HG03469 (cell line): Measurements from ENCODE around the gene RCSD1.
"Not testable (repeated sequence)": the region's sequence is repeated elsewhere in the genome, so short reads cannot be mapped to it uniquely, and the experiment has no call there.

Source experiments
- ATAC-seq: cut with Tn5 transposase; IDR thresholded peaks from one replicate; pipeline ENCODE4 v1.9.1; 2021; ENCODE audit warnings: mild to moderate bottlenecking, moderate library complexity, moderate number of reproducible peaks; ENCODE audit not compliant: unreplicated experiment

RCSD1 gene

DNA sequence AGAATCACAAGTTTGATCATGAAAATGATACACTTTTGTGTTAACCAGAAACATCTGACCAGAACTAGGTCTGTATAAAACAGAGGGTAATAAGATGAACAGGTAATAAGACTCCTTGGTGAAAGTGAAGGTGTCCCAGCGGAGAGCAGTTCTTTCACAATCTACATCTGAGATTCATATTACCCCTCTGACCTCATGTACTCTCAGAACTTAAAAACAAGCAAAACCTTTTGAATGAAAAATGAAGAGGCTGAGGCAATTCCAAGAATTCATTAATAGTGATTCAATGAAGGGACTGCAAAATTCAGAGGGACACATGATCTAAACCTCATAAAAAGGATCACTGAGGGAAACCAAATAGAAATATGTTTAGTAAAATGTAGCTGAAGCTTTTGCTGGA is 80.8 kb downstream of the RCSD1 start:
- no peak for ATAC-seq

DNA sequence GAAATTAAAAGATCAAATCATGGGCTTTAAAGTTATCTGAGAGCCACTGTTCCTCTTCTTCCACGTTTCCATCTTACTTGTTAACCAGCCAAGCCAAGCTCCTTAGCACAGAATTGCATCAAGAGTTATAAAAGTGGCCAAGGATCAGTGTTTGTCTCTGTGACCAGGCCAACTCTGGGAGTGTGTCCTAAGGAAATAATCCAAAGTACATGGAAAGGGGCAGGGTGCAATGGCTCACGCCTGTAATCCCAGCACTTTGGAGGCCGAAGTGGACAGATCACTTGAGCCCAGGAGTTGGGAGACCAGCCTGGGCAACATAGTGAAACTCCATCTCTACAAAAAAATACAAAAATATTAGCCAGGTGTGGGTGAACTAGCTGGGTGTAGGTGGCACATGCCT is 81.8 kb downstream of the RCSD1 start:
- no peak for ATAC-seq

DNA sequence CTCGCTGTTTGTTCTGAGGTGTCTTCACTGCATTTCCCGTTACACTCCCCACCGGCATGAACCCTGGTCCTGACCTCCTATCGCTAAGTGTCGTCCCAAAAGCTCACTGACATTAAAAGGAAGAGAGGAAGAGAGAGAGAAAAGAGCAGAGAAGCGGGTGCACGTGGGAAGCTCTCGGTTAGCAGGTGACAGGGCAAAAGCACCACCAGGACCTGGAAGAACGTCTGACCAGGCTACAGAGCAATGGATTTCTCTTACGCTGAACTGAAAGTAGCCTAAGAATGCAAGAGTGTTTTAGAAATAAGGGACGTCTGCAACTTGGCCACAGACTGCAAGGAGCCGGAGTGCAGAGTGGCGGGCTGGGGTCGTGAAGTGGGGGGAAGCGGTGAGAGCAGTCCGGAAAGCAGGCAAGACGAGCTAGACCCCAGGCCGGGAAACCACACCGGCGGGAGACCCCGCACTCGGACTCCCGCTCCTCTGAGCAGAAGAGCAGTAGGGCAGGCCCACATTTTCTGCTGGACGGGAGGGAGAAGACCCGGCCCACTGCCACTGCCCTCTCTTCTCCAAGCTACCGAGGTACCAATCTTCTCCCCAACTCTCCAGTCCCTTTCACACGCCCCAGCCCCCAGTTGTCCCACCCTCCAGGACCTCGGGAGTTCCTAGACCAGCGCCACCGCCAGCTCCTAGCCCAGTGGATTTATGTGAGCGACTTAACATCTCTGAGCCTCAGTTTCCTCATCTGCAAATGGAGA is 83.5 kb downstream of the RCSD1 start:
- ATAC-seq: no peak

DNA sequence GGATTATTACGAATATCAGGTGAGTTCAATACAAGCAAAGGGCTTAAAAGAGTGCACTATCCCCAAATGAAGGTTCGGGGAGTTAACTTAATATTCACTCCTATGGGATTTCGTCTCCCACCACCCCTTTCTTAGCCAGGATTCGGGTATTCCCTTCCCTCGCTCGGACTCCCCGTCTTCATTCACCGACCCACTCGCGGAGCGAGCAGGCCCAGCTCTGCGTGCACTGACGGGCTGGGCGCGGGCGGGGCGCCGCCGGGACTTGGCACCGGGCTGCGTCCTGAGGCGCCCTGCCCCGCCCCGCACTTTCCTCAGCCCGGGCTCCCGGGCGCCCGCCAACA is 84.0 kb downstream of the RCSD1 start:
- peak; percentile 35 for ATAC-seq

DNA sequence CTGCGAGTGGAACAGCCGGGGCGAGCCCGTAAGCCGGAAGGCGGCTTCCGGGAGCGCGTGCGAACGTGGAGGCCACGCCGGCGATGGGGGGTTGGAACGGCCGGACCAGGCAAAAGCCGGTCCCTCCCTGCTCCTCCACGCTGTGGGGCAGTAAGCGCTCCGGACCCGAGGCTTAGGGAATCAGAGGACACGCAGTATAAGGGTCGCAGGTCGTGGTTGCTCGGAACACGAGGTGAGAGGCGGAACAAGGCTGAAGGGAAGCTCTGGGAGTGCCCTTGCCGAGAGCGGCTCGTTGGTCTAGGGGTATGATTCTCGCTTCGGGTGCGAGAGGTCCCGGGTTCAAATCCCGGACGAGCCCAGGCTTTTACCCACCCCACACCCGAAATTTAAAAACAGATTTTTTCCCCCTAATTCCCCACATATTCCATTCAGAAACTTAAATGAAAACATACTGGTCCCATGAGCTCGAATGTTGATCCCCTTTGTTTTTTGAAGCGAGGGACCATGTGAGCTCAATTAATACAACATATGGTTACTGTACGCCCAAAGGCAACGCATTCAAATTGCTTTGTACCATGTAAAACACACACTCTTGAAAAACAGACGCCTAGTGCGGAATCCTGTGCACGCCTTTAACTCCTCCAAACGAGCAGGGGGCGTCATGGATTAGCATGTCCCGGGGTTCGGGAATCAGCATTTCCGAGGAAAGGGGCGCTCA is 84.6 kb downstream of the RCSD1 start:
- peak; percentile 31 for ATAC-seq

DNA sequence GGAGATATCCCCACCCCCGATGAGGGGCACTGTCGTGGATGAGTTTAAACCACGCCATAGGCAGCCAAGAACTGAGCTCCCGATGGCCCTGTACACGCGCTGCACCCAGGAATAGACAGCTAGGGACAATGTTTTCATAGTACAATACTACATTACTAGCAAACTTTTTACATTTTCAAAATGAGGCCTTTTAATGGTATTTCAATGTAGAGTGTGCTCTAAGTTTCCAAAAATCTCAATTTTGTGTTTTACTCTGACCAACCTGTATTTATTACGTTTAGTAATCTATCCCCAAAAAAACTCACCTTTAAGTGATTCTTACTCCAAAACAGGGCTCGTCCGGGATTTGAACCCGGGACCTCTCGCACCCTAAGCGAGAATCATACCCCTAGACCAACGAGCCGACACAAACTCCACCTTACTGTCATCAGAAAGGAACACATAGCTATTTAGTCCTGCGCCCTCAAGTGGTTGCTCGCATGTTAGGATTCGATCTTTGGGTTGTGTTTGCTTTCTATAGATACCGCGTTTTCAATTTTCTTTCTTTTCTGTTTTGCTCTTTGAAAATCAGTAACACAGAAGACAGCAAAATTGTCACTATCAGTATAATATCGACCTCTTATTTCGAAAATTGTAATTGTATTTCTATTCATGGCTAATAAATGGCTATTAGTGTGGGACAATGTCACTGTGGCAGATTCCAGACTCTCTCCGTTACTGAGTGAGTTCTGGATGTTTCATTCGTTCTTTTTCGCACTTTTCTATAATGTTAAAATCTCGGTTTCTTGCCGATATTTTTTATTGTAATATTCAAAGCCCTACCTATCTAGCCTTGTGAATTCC is 85.3 kb downstream of the RCSD1 start:
- peak; percentile 32 for ATAC-seq

DNA sequence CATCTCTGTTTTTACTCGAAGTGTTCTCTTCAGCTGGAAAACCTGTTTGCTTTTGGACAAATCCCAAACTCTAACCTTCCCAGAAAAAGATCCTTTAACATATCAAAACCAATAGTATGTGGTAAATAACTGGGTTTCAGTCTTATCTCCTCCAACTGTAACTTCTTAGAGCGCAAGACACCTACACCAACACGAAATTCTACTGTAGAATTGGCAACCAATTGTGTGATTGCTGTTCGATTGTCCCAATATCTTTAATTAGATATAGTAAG is 85.9 kb downstream of the RCSD1 start:
- no peak for ATAC-seq

DNA sequence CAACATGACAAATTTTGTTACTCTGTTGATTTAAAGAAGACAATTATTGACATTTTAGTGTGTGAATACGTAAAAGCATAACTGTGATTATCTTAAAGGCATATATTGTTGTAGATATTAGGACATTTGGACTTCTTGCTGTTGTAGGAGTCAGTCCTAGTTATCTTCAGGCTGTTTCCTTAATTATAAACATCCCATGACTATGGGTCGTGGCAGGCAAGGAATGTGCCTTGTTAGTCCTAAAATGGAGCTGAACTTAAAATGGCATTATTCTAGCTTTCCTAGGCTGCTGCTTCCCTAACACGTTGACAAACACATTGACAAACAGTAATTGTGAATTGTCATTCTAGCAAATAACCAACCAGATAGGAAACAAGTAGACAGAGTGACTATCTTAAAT is 87.3 kb downstream of the RCSD1 start:
- ATAC-seq: no peak

DNA sequence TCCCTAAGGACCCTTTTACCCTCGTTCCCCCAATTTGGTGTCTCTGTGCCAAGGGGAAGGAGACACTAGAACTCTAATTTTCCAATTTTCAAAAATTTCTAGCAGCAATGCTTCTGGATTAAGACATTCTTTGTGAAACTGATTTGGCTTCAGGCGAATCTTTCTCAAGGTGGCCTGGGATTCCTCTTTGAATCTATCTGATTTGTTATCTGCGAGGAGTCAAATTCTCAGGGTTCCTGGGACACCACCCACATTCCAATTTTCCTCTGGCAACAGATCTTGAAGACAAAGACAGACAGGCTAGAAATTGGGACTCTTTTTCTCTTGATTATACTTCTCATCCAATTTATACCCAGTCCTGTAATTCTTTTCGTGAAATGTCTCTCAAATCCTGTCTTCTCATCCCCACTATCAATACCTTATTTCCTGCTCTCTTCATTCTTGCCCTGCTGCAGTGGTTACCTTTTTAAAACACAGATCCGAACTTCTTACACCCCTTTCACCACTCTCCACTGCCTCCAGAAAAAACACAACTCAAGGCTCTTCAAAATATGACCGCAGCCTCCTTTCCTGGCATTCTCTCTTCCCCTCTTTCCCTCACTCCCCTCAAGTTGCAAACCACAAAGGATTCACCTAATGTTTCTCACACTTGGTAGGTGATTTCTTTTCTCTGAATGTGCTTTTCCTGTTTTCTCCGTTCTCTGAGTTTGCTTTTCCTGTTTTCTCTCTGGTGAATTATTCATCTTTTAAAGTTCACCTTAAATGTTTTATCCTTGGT is 89.1 kb downstream of the RCSD1 start:
- ATAC-seq: no peak

DNA sequence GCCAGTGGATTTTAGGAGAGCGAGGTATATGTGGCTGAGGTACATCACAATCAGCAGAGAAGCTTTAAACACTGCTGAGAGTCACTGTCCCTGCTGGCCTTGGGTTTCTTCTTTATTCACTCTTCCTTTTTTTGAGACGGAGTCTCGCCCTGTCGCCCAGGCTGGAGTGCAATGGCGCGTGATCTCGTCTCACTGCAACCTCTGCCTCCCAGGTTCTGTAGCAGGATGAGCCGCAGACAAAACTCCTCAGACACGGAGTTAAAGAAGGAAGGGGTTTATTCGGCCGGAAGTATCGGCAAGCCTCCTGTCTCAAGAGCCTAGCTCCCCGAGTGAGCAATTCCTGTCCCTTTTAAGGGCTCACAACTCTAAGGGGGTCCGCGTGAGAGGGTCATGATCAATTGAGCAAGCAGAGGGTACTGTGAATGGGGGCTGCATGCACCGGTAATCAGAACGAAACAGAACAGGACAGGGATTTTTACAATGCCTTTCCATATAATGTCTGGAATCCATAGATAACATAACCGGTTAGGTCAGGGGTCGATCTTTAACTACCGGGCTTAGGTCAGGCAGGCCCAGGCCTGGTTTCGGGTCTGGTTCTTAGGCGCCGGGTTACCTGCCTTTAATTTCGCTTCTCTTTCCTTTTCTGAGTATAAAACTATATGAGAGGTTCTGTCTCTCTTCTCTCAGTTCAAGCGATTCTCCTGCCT is 89.8 kb downstream of the RCSD1 start:
- not testable (repeated sequence) for ATAC-seq

DNA sequence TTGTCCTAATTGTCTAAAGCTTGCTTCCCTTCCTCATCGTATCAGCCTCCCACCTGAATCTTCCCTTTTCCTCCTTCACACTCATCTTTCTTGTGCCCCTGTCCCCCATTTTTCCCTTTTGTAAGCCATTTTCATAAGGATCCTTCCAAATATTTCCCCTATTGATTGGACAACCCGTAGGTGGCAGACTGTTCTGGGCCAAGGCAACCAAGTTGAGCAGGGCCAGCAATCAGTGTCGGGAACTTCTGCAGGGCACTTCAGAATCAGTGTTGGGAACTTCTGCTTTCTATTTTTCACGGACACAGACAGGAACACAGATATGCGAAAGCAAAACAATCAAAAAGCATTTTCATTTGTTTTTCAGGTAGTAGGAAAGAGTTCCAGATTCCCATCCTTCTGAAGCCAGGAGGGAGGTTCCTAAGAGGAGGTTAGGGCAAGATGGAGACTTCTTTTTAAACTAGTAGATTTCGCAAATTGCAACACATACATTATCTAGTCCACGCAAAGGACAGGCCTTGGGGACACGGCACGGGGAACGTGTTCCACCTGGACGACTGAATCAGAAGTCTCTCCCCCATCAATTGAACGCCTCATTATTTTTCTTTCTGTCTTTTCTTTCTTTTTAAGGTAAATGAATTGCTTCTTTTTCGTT is 91.1 kb downstream of the RCSD1 start:
- ATAC-seq: no peak

DNA sequence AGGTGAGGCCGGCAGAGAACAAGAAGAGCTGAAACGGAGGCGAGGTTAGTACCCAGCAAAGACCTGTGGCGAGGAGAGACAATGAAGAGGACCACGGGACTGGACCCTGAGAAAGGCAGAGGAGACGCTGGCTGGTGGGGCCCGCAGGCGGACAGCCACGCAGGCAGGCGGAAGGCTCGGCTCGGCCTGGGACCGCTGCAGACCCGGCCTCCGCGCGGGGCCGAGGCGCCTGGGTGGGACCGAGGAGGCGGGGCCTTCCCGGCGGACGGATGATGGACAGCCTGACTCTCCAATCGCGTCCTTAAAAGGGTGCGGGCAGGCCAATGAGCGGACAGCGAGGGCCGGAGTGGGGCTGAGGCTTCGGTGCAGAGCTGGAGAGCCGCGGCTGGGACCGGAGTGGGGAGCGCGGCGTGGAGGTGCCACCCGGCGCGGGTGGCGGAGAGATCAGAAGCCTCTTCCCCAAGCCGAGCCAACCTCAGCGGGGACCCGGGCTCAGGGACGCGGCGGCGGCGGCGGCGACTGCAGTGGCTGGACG is 91.7 kb downstream of the RCSD1 start, which contains the start of gene MPZL1:
Gene MPZL1, plus strand, starts transcription at position 366 of the 535 bp plus-strand sequence. CDS start 170 bp downstream, outside the sequence.
- ATAC-seq: peak; percentile 84

DNA sequence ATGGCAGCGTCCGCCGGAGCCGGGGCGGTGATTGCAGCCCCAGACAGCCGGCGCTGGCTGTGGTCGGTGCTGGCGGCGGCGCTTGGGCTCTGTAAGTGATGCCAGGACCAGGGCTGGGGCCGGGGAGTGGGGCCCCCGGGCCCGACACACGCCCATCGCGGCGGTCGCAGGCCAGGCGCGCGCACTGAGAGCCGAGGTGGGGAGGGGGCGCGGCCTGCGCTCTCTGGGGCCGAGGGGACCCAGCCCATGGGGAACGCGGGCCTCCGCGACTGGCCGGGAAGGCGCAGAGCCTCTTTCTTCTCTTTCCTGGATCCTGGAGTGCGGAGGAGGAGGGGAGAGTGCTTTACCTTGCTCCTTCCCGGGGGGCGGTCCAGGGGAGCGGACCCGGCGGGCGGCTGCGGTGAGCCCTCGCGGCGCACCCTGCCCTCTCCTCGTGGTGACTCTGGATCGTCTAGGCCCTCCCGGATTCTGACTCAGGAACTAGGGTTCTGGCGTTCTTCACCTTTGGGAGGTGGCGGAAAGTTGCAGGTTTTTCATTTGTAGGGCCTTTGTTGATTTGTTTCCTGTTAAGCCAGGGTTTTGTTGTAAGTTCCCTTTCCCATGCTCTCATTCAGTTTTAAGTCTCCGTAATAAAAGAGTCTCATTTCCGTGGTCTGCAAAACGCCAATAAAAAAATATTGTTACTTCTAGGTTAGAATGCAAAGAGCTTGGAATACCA is 92.3 kb downstream of the RCSD1 start:
- ATAC-seq: peak; percentile 14

DNA sequence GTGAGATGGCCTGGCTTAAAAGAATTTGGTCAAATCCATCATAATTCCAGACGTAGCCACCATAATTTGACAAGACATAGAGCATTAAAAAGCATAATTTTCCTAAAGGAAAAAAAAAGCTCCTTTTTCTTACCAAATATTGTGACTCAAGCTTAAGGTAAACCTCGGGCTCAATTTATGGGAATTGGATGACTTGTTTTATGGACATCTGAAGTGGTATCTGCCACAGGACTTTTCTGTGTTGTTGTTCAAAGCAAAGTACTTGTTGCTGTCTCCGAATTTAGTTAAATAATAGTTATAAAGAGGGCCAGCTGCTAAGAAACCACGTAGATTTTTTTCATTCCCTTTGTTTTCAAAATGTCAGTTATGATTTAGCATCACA is 92.8 kb downstream of the RCSD1 start:
- ATAC-seq: no peak

DNA sequence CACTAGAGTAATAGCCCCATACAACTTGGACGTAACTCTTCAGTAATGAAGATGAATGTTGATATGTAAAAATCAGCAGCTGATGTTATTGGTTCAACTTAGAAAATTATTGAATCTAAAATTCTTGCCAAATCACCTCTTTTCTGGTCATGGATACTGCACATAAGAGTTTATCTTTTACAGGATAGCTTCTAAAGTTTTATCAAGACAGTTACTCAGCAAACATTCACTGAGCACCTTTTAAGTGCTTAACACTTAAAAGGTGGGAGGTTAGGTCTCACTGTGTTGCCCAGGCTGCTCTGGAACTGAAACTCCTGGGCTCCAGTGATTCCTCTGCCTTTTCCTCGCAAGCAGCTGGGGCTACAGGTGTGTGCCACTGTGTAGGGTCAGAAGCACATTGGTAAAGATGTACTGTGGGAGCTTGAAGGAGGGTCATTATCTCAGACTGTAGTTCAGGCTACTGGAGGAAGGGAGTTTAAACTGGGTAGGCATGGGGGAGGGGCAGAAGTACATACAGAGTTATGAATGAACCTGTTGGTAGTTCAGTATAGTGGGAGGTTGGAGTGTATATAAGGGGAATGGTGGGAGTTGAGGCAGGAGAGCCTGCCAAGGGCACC is 93.8 kb downstream of the RCSD1 start:
- ATAC-seq: no peak

DNA sequence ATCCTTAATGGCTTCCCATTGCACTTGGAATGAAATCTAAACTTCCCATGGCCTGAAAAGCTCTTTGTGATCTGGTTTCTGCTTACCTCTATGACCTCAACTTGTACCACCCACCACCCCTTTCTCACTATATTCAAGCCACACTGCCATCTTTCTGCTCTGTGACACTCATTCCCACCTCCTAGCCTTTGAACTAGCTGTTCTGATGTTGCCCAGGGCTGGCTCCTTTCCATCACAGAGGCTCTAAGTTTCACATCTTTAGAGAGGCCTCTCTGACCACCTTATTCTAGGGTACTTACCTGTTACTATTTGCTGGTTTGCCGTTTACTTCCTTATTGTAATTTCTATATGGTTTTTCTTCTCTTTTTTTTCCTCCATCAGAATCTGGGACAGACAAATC is 96.0 kb downstream of the RCSD1 start:
- no peak for ATAC-seq

DNA sequence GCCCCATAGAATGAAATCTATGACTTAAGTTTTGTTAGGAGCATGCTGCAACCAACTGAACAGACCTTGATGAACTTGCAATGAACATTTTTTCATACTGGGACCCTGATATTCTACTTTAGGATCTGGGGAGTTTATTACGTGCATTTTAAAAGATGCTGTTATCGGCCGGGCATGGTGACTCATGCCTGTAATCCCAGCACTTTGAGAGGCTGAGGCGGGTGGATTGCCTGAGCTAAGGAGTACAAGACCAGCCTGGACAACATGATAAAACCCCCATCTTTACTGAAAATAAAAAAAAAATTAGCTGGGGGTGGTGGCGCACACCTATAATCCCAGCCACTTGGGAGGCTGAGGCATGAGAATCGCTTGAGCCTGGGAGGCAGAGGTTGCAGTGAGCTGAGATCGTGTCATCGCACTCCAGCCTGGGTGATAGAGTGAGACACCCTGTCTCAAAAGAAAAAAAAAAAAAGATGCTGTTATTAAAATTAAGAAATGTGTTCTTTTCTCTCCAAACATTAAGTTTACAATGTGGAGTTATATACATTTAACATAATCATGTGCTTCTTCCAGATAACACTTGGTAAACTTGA is 98.9 kb downstream of the RCSD1 start:
- no peak for ATAC-seq

DNA sequence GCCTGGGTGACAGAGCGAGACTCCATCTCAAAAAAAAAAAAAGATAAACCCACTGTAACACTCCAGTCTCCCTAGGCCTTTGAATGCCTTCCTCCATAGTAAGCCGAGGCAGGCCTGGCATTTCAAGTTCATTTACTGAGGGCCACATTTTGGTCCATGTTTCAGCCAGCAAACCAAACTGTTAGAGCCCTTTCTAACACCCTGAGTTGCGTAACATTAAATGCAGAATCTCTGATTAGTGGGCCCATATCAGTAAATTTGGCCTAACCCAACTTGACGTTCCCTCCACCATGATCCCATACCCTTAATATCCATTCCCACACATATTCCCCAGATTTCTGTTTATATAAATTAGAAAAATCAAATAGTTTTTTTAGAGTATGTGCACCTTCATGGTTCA is 104.2 kb downstream of the RCSD1 start:
- no peak for ATAC-seq
